IMR-90 (cell line): ENCODE data around the gene TMEM92. TPM values are rescaled to one million over a fixed set of nuclear protein-coding genes. Genes with fewer than 3 reads are reported as not detected.

ENCODE experiments used
- ATAC-seq: fragments of 200-7000 bp; cut with Tn5 transposase; 2 replicates; pipeline ENCODE4 v1.9.1; 2020; ENCODE audit warnings: low read depth, mild to moderate bottlenecking, moderate library complexity
- BruUV-seq: library from RNA; stranded (reverse); fragments of 400-500 nt; replicated peaks from 2 replicates; lab custom pipeline; 2021; lab: Mats Ljungman, UMichigan
- CTCF ChIA-PET: fragments of 300-600 bp; formaldehyde crosslinking; extraction: SDS; loops from one replicate; lab custom pipeline; 2021; ENCODE audit warnings: antibody characterized with exemption; lab: Yijun Ruan, JAX
- POLR2A ChIA-PET: fragments of 300-600 bp; sonication (Branson Sonifier 250); formaldehyde crosslinking; loops from one replicate; lab custom pipeline; 2022; ENCODE audit warnings: antibody characterized with exemption; ENCODE audit not compliant: unreplicated experiment; lab: Charles Lee
- DNase-seq: peaks from one replicate; pipeline ENCODE4 v3.0.0; 2013
- H2AFZ ChIP-seq: replicated peaks from 2 replicates; pipeline ENCODE3; 2013; ENCODE audit warnings: low read length, mild to moderate bottlenecking; ENCODE audit not compliant: poor library complexity
- H2AK5ac ChIP-seq: 2 replicates; pipeline ENCODE4 v1.6.1; 2013; ENCODE audit warnings: low read depth, low read length, inconsistent platforms
- H2AK9ac ChIP-seq: replicated peaks from 2 replicates; pipeline ENCODE3; 2013; ENCODE audit warnings: mild to moderate bottlenecking, low read depth, low read length, moderate library complexity; ENCODE audit not compliant: poor library complexity
- H2BK120ac ChIP-seq: 2 replicates; pipeline ENCODE4 v1.6.1; 2013; ENCODE audit warnings: low read depth, low read length, inconsistent platforms
- H2BK15ac ChIP-seq: 3 replicates; pipeline ENCODE4 v1.6.1; 2013; ENCODE audit warnings: low read depth, low read length, inconsistent platforms
- H2BK20ac ChIP-seq: 2 replicates; pipeline ENCODE4 v1.6.1; 2013; ENCODE audit warnings: low read depth, mild to moderate bottlenecking, inconsistent platforms, low read length, moderate library complexity
- H2BK5ac ChIP-seq: 2 replicates; pipeline ENCODE4 v1.6.1; 2013; ENCODE audit warnings: mild to moderate bottlenecking, low read depth, low read length, inconsistent platforms; ENCODE audit not compliant: poor library complexity, severe bottlenecking
- H3K14ac ChIP-seq: replicated peaks from 2 replicates; pipeline ENCODE4 v1.6.1; 2013; ENCODE audit warnings: low read depth, low read length, inconsistent platforms
- H3K18ac ChIP-seq: 2 replicates; pipeline ENCODE4 v1.6.1; 2013; ENCODE audit warnings: low read depth, low read length, control low read depth
- H3K23ac ChIP-seq: 2 replicates; pipeline ENCODE4 v1.6.1; 2013; ENCODE audit warnings: low read depth, low read length, inconsistent platforms
- H3K27ac ChIP-seq: 2 replicates; pipeline ENCODE4 v1.5.1; 2013; ENCODE audit warnings: mild to moderate bottlenecking, control low read depth, low read length; ENCODE audit not compliant: insufficient read depth
- H3K27me3 ChIP-seq: 2 replicates; pipeline ENCODE4 v1.6.1; 2013; ENCODE audit warnings: low read length; ENCODE audit not compliant: control insufficient read depth, insufficient read depth
- H3K36me3 ChIP-seq: 2 replicates; pipeline ENCODE4 v1.6.1; 2013; ENCODE audit warnings: low read length, mixed read lengths; ENCODE audit not compliant: control insufficient read depth, insufficient read depth
- H3K4ac ChIP-seq: 2 replicates; pipeline ENCODE4 v1.6.1; 2013; ENCODE audit warnings: low read depth, low read length, inconsistent platforms
- H3K4me1 ChIP-seq: 2 replicates; pipeline ENCODE4 v1.6.1; 2013; ENCODE audit warnings: low read length, mixed read lengths; ENCODE audit not compliant: control insufficient read depth, insufficient read depth
- H3K4me2 ChIP-seq: 2 replicates; pipeline ENCODE4 v1.6.1; 2013; ENCODE audit warnings: low read depth, mild to moderate bottlenecking, control low read depth, low read length, moderate library complexity
- H3K4me3 ChIP-seq: 2 replicates; pipeline ENCODE4 v1.5.1; 2013; ENCODE audit warnings: low read depth, mild to moderate bottlenecking, control low read depth, low read length, moderate library complexity; ENCODE audit not compliant: insufficient read depth
- H3K56ac ChIP-seq: 2 replicates; pipeline ENCODE4 v1.6.1; 2013; ENCODE audit warnings: low read length, inconsistent platforms; ENCODE audit not compliant: insufficient read depth; ENCODE audit errors: extremely low read depth
- H3K79me1 ChIP-seq, 2 experiments: 2 replicates each; pipeline ENCODE4 v1.6.1; 2013; ENCODE audit warnings: low read length in 2 of 2, inconsistent platforms in 1 of 2, low read depth in 1 of 2
- H3K9ac ChIP-seq: 2 replicates; pipeline ENCODE4 v1.6.1; 2013; ENCODE audit warnings: low read depth, low read length, control low read depth
- H3K9me1 ChIP-seq: 2 replicates; pipeline ENCODE4 v1.6.1; 2013; ENCODE audit warnings: low read length, inconsistent platforms; ENCODE audit not compliant: insufficient read depth
- H3K9me3 ChIP-seq: 2 replicates; pipeline ENCODE4 v1.6.1; 2013; ENCODE audit warnings: low read length; ENCODE audit not compliant: control insufficient read depth, insufficient read depth
- H4K20me1 ChIP-seq: 2 replicates; pipeline ENCODE4 v1.6.1; 2013; ENCODE audit warnings: low read length, inconsistent platforms; ENCODE audit not compliant: insufficient read depth
- H4K5ac ChIP-seq: 2 replicates; pipeline ENCODE4 v1.6.1; 2013; ENCODE audit warnings: mild to moderate bottlenecking, low read depth, low read length, control low read depth
- H4K8ac ChIP-seq, 2 experiments: 2 replicates each; pipeline ENCODE4 v1.6.1; 2013; ENCODE audit warnings: low read depth in 2 of 2, low read length in 2 of 2, control low read depth in 1 of 2, inconsistent platforms in 1 of 2
- H4K91ac ChIP-seq: 2 replicates; pipeline ENCODE4 v1.6.1; 2013; ENCODE audit warnings: low read depth, low read length, inconsistent platforms; ENCODE audit not compliant: insufficient read depth
- MAZ ChIP-seq: IDR thresholded peaks from 2 replicates; pipeline ENCODE4 v1.6.1; 2012; ENCODE audit warnings: low read depth, mild to moderate bottlenecking, low read length, improper control_type of control experiment, moderate library complexity, borderline replicate concordance
- POLR2A ChIP-seq: IDR thresholded peaks from 2 replicates; pipeline ENCODE4 v1.6.1; 2012; ENCODE audit warnings: mild to moderate bottlenecking, low read depth, low read length
- WGBS, 2 experiments: methylation state at CpG; one replicate each; pipeline versions ENCODE4 v1.1.5 to v1.1.7; 2013; ENCODE audit warnings: missing lambda C conversion rate in 2 of 2; ENCODE audit not compliant: insufficient read length in 1 of 2; ENCODE audit errors: extremely low coverage in 2 of 2; 5-methylcytosine and 5-hydroxymethylcytosine counted together
- dilution Hi-C: fragments of 300-500 bp; cut with HindIII; formaldehyde crosslinking; loops from one replicate; pipeline ENCODE4 v1.14.3; 2018; ENCODE audit warnings: low sequenced_read_pairs; ENCODE audit not compliant: unreplicated experiment
- in situ Hi-C: fragments of 300-500 bp; cut with MboI; formaldehyde crosslinking; loops from 3 replicates; pipeline ENCODE4 v1.14.3; 2019; ENCODE audit warnings: low sequenced_read_pairs, inconsistent platforms, mixed read lengths
- intact Hi-C: fragments of 100-400 bp; cut with micrococcal nuclease; formaldehyde crosslinking; loops from 2 replicates; pipeline ENCODE4 v1.10.0; 2022
- polyA plus RNA-seq, 3 experiments: library from polyadenylated mRNA; depleted of rRNA; stranded (reverse); fragments of >200 nt; gene quantifications; 2 replicates each; pipeline ENCODE4 v1.2.3, GENCODE V29; 2012; ENCODE audit warnings: low replicate concordance in 1 of 3
- total RNA-seq: library from RNA; depleted of rRNA; stranded (reverse); fragments of >200 nt; gene quantifications from 2 replicates; pipeline ENCODE4 v1.2.3, GENCODE V29; 2012
- TF ChIP-seq, protein P1 (sequence below): conservative IDR thresholded peaks from 2 replicates; pipeline ENCODE4 v1.5.1; 2012; ENCODE audit warnings: mild to moderate bottlenecking, low read depth, low read length, improper control_type of control experiment

TMEM92 gene
- total and polyA plus RNA-seq, 2 of the 4 experiments (the other 2 are of a cell fraction), result 0.18 to 1.7 TPM

DNA sequence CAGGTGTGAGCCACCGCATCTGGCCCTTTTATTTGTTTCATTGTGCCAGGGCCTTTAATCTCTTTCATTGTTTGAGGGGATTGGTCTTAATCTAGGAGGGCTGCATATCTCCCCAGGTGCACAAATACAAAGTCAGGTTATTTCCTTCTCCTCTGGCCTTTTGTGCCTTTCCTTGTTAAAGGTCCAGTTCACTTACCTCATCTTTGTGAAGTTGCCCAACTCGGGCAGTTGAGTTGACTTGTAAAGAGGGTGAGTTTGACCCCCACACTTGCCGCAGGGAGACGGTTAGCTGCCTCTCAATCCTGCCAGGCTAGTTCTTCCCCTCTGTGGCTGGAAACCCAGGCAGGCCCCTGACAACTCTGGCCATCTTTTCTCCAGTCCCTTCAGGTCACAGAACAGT is 33.4 kb downstream of the TMEM92 start:
- Histone ChIP-seq H3K79me1 (no peaks in the 10 kb centered on the region), H2AFZ (no peak overlapping the region), H3K14ac (no peak overlapping the region), H4K8ac (no peak overlapping the region), H2BK5ac (no peak overlapping the region), H3K36me3 (no peaks in the 10 kb centered on the region), H3K4me2 (no peak overlapping the region), H3K27me3 (no peaks in the 10 kb centered on the region), H2BK15ac (peak overlapping the region; percentile 89; the same call in 2 of the 3 replicates), H3K9me1 (peaks cover 15% of the 10 kb centered on the region), H3K56ac (peak overlapping the region; percentile 52; the same call in 1 of the 2 replicates), H2BK20ac (peak overlapping the region; percentile 74; the same call in 1 of the 2 replicates), H3K27ac (no peak overlapping the region), H2BK120ac (peak overlapping the region; percentile 83; the same call in 1 of the 2 replicates), H3K4ac (peak overlapping the region; percentile 82), H4K20me1 (no peaks in the 10 kb centered on the region), H4K91ac (peak overlapping the region; percentile 14; the same call in 1 of the 2 replicates), H3K9ac (no peak overlapping the region), H3K4me1 (peaks cover 24% of the 10 kb centered on the region), H2AK5ac (0 out of 2 replicates have a peak overlapping the region, but pooled peaks have one; percentile 1), H3K18ac (no peak overlapping the region; the same call in 1 of the 2 replicates), H3K9me3 (no peaks in the 10 kb centered on the region), H3K23ac (no peak overlapping the region), H4K5ac (no peak overlapping the region), H2AK9ac (peak overlapping the region; percentile 18), H3K4me3 (no peak overlapping the region)
- WGBS, 2 experiments, result 100% methylated on average over 2 of the region's 4 CpGs; no CpG with 5 or more reads in 1 of the 2 experiments
- TF ChIP-seq POLR2A, result no peak
- TF ChIP-seq, protein P1, sequence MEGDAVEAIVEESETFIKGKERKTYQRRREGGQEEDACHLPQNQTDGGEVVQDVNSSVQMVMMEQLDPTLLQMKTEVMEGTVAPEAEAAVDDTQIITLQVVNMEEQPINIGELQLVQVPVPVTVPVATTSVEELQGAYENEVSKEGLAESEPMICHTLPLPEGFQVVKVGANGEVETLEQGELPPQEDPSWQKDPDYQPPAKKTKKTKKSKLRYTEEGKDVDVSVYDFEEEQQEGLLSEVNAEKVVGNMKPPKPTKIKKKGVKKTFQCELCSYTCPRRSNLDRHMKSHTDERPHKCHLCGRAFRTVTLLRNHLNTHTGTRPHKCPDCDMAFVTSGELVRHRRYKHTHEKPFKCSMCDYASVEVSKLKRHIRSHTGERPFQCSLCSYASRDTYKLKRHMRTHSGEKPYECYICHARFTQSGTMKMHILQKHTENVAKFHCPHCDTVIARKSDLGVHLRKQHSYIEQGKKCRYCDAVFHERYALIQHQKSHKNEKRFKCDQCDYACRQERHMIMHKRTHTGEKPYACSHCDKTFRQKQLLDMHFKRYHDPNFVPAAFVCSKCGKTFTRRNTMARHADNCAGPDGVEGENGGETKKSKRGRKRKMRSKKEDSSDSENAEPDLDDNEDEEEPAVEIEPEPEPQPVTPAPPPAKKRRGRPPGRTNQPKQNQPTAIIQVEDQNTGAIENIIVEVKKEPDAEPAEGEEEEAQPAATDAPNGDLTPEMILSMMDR, result no peak
- no peak for TF ChIP-seq MAZ
- DNase-seq (no peak), ATAC-seq (no peak)
- intact Hi-C loops, result loop anchor here (10.0 kb wide), 1 partner anchor 273 kb away; no protein-coding TSS in a partner anchor
- BruUV-seq, result no TSS peak
- dilution Hi-C loops, result no loop called here
- in situ Hi-C loops, result loop anchor here (25.0 kb wide), 1 partner anchor 420 kb away; no protein-coding TSS in a partner anchor
- ChIA-PET POLR2A (interaction anchor here (0.5 kb wide), 1 partner anchor 108 kb away, joined by 4 read pairs; no protein-coding TSS in a partner anchor), CTCF (interaction anchor here (1.5 kb wide), 1 partner anchor 10 kb away, joined by 3 read pairs; no protein-coding TSS in a partner anchor)
